ENCODE measurements around the gene PLK1. TPM values are rescaled to one million over a fixed set of nuclear protein-coding genes. Genes with fewer than 3 reads are reported as not detected.

PLK1 gene
- polyA plus RNA-seq, 1 experiment = 11.6 TPM

DNA sequence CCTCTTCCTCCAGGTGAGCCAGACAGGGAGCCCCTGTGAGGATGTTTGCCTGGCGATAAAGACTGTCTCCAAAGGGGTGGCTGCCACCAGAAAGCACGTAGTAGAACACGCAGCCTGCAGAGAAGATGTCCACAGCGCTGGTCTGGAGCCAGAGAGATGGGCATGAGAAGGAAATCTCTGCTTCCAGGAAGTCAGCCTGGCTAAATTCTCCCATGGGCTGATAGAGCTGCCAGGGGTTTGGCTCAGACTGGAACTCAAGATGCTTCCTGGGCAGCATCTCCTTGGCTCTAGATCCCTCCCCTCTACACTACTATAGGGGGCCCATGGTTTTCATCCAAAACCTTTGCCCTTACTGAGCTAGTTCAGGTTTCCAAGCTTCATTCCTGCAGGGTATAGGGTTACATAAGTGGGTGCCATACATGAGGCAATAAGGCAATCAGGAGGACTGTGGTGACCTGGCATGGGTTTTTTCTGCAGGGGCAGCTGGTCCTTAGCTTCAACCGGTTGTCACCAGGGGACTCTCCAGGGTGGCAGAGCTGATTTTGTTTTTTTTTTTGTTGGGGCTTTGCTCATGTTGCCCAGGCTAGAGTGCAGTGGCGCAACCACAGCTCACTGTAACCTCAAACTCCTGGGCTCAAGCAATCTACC lies 13.6 kb downstream of the PLK1 start:
- Histone ChIP-seq H3K27ac (ENCODE audit: low read depth, low read length) (no peak overlapping the region), H3K27me3 (ENCODE audit: control insufficient read depth, insufficient read depth, low read length) (no peaks in the 10 kb centered on the region), H3K4me3 (ENCODE audit: low read depth, low read length) (no peak overlapping the region), H3K9me3 (ENCODE audit: control insufficient read depth, insufficient read depth, low read length) (no peaks in the 10 kb centered on the region)
- TF ChIP-seq, protein P1, sequence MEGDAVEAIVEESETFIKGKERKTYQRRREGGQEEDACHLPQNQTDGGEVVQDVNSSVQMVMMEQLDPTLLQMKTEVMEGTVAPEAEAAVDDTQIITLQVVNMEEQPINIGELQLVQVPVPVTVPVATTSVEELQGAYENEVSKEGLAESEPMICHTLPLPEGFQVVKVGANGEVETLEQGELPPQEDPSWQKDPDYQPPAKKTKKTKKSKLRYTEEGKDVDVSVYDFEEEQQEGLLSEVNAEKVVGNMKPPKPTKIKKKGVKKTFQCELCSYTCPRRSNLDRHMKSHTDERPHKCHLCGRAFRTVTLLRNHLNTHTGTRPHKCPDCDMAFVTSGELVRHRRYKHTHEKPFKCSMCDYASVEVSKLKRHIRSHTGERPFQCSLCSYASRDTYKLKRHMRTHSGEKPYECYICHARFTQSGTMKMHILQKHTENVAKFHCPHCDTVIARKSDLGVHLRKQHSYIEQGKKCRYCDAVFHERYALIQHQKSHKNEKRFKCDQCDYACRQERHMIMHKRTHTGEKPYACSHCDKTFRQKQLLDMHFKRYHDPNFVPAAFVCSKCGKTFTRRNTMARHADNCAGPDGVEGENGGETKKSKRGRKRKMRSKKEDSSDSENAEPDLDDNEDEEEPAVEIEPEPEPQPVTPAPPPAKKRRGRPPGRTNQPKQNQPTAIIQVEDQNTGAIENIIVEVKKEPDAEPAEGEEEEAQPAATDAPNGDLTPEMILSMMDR (IDR thresholded peaks at IDR 0.05; ENCODE audit: low read depth, low read length) = no peak
- ChIA-PET POLR2A (no interaction called here), CTCF (interaction anchor here (0.6 kb wide), 1 partner anchor 38 kb away, joined by 3 read pairs; no protein-coding TSS in a partner anchor)
- no peak for DNase-seq (ENCODE audit: low read depth, low spot score)

DNA sequence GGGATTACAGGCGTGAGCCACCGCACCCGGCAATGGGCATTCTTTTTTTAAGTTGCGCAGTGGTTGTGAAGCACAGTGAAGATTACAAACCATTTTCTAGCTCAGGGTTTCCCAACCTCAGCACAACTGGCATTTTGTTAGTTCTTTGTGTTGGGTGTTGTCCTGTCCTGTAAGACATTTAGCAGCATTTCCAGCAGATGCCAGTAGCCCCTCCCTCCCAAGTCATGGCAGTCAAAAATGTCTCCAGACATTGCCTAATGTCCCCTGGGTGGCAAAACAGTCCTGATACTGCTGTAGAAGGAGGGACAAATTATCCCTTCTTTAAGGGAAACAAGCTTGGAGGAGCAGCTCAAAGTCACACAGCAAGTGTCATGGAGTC lies 15.6 kb downstream of the PLK1 start:
- H3K27ac ChIP-seq (ENCODE audit: low read depth, low read length) = no peak overlapping the region
- ChIA-PET POLR2A (interaction anchor here (0.8 kb wide), 1 partner anchor 15 kb away, joined by 3 read pairs; no protein-coding TSS in a partner anchor), CTCF (interaction anchor here (0.5 to 1.9 kb wide), 5 partner anchors 16 to 811 kb away, joined by 3 to 8 read pairs (median 3); partner anchors contain the start of gene PLK1)
- no peak overlapping the region for H3K4me3 ChIP-seq (ENCODE audit: low read depth, low read length)
- TF ChIP-seq, protein P1 (IDR thresholded peaks at IDR 0.05; ENCODE audit: low read depth, low read length) = no peak
- H3K9me3 ChIP-seq (ENCODE audit: control insufficient read depth, insufficient read depth, low read length) = no peaks in the 10 kb centered on the region
- DNase-seq (ENCODE audit: low read depth, low spot score) = no peak
- H3K27me3 ChIP-seq (ENCODE audit: control insufficient read depth, insufficient read depth, low read length) = no peaks in the 10 kb centered on the region

DNA sequence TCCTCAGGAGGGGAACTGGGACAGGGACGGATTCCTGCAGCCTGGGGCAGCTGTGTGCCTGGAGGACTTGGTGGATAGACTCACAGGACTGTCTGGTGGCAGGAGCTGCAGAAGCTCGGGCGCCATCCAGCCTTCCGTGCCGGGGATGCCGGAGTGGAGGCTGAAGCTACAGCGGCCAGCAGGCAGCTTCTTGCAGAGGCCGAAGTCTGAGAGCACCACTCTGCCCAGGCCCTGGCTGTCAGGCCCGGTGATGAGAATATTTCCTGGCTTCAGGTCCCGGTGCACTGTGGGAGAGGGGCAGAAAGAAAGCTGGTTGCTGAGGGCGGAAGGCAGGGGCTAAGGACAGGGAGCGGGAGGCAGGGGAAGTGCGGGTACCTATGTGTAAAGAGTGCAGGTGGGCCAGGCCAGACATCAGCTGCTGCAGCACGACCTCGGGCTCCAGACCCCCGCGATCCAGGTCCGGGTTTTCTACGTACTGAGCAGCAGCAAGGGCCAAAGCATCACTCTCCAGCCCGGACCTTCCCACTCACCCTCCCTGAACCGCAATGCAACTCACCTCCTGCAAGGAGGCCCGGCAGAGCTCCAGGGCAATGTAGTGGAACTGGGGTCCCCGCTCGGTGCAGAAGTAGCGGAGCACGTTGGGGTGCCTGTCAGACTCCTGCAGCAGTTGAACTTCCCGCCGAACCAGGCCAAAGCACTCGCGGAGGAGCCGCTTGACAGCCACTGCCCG lies 16.1 kb downstream of the PLK1 start:
- Histone ChIP-seq H3K27me3 (ENCODE audit: control insufficient read depth, insufficient read depth, low read length) (no peaks in the 10 kb centered on the region), H3K4me3 (ENCODE audit: low read depth, low read length) (peak overlapping the region; percentile 32), H3K9me3 (ENCODE audit: control insufficient read depth, insufficient read depth, low read length) (no peaks in the 10 kb centered on the region), H3K27ac (ENCODE audit: low read depth, low read length) (no peak overlapping the region)
- POLR2A ChIA-PET = interaction anchor here (0.8 kb wide), 1 partner anchor 15 kb away, joined by 3 read pairs; no protein-coding TSS in a partner anchor
- TF ChIP-seq, protein P1 (IDR thresholded peaks at IDR 0.05; ENCODE audit: low read depth, low read length) = no peak
- CTCF ChIA-PET = interaction anchor here (0.7 to 1.9 kb wide), 5 partner anchors 17 to 810 kb away, joined by 3 to 8 read pairs (median 3); partner anchors contain the start of gene PLK1
- DNase-seq (ENCODE audit: low read depth, low spot score) = no peak

DNA sequence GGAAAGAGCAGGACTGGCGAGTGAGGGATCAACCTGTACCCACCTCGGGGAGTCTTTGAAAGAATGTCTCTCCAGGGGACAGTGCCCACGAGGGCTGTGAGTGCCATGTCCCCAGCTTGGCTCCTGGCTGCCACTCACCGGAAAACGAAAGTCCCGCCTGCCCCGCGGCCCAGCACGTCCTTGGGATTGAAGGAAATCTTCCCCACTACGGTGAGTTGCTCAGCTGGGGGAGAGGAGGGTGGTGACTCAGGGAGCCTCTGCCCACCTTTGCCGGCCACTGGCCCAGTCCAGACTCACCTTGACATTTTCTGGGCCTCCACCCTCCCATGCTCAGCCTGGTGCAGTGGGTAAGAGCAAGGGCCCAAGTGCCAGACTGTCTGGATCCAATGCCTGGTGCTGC lies 17.1 kb downstream of the PLK1 start:
- Histone ChIP-seq H3K4me3 (ENCODE audit: low read depth, low read length) (no peak overlapping the region), H3K9me3 (ENCODE audit: control insufficient read depth, insufficient read depth, low read length) (no peaks in the 10 kb centered on the region), H3K27ac (ENCODE audit: low read depth, low read length) (no peak overlapping the region), H3K27me3 (ENCODE audit: control insufficient read depth, insufficient read depth, low read length) (no peaks in the 10 kb centered on the region)
- ChIA-PET CTCF (interaction anchor here (0.7 to 1.9 kb wide), 2 partner anchors 17 to 32 kb away, joined by 3 to 8 read pairs; no protein-coding TSS in a partner anchor), POLR2A (no interaction called here)
- DNase-seq (ENCODE audit: low read depth, low spot score) = no peak
- TF ChIP-seq, protein P1 (IDR thresholded peaks at IDR 0.05; ENCODE audit: low read depth, low read length) = no peak

DNA sequence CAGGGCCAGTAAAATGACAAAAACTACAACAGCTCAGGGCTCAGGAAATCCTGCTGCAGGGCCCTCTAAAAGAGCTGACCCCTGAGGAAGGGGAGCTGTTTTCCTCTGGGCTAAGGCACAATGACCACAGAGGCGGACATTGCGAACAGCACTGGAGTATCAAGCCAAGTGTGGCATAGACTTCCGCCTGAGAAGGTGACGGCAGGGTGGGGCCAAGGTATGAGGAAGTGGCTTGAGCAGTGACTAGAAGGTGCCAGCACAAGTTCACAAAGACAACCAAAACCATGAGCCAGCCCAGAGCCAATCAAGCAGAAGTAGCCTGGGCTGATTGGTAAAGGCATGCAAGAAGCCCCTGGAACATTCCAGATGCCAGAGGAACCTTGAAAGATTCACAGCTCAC lies 20.4 kb downstream of the PLK1 start:
- ChIA-PET CTCF (no interaction called here), POLR2A (no interaction called here)
- no peak for DNase-seq (ENCODE audit: low read depth, low spot score)
- no peaks in the 10 kb centered on the region for H3K9me3 ChIP-seq (ENCODE audit: control insufficient read depth, insufficient read depth, low read length)
- no peak overlapping the region for H3K27ac ChIP-seq (ENCODE audit: low read depth, low read length)
- H3K27me3 ChIP-seq (ENCODE audit: control insufficient read depth, insufficient read depth, low read length) = no peaks in the 10 kb centered on the region
- TF ChIP-seq, protein P1 (IDR thresholded peaks at IDR 0.05; ENCODE audit: low read depth, low read length) = no peak
- no peak overlapping the region for H3K4me3 ChIP-seq (ENCODE audit: low read depth, low read length)
